ENCODE results near the gene FILIP1L. TPM values are rescaled to one million over a fixed set of nuclear protein-coding genes. Genes with fewer than 3 reads are reported as not detected.

The FILIP1L gene
- total RNA-seq, 1 donor from 2014 or later: 19.4 TPM

DNA sequence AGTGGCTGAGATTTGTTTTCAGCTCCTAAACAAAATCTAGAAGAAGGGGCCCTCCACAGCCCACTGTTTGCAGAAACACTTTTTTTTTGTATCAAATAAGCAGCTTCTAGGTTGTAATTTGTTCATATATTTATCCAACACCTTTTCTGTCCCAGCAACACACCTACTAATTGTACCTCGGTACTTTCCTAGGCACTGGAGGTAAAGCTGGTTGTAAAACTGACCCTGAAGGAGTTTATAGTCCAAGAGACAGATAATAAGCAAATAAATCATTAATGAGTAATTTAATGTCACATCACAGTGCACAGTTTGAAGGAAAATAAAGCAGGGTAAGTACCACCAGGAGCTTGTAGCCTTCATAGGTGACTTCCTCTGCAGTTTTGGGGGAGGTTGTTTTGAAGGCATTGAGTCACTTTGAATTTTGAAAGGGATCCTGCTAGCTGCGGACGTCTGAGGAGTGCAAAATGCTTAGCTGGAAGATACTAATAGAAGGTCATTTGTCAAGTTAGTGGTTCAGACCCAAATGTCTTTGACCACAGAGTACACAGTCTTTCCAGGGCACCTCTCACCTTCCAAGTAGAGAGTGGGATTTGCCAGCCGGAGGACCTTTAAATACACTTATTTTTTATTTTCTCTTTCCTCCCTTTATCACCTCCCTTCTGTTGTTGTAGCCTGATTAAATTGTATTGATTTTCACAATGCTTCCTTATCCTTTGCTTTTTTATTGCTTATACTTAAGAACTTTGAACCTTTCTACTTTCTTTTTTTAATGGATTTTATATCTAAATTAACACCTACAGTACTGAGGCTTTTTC is 242.9 kb downstream of the FILIP1L start:
- Mint-ChIP-seq H3K36me3 (ENCODE audit: insufficient read depth) (peaks cover 4% of the 10 kb centered on the region), H3K27me3 (no peaks in the 10 kb centered on the region), H3K9me3 (ENCODE audit: low read depth) (no peaks in the 10 kb centered on the region), H3K4me3 (ENCODE audit: low read depth) (peak overlapping the region; percentile 36), H3K4me1 (ENCODE audit: low read depth) (peaks cover 43% of the 10 kb centered on the region), H3K27ac (peak overlapping the region; percentile 83)
- no peak for DNase-seq (ENCODE audit: low spot score, unreplicated experiment)
- TF ChIP-seq, protein P1, sequence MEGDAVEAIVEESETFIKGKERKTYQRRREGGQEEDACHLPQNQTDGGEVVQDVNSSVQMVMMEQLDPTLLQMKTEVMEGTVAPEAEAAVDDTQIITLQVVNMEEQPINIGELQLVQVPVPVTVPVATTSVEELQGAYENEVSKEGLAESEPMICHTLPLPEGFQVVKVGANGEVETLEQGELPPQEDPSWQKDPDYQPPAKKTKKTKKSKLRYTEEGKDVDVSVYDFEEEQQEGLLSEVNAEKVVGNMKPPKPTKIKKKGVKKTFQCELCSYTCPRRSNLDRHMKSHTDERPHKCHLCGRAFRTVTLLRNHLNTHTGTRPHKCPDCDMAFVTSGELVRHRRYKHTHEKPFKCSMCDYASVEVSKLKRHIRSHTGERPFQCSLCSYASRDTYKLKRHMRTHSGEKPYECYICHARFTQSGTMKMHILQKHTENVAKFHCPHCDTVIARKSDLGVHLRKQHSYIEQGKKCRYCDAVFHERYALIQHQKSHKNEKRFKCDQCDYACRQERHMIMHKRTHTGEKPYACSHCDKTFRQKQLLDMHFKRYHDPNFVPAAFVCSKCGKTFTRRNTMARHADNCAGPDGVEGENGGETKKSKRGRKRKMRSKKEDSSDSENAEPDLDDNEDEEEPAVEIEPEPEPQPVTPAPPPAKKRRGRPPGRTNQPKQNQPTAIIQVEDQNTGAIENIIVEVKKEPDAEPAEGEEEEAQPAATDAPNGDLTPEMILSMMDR (IDR thresholded peaks at IDR 0.05; ENCODE audit: unreplicated experiment): no peak

DNA sequence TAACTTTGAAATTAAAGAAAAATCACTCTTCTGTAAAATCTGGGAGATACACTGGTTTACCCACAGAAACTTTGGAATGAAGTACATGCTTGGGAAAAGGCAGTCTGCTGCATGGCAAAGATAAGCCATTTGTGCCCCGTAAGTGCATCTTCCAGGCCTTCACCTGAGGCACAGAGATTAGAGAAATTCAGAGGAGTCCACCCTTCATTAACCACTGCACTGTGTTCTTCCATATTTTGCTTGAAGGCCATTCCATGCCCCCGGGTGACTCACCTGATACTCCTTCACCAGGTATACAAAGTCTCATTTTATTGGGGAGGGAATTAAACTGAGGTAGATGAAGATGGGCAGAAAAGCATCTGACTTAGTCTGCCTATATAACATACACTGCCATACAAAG is 243.6 kb downstream of the FILIP1L start:
- no peaks in the 10 kb centered on the region for H3K27me3 Mint-ChIP-seq
- H3K27ac Mint-ChIP-seq: no peak overlapping the region
- H3K4me1 Mint-ChIP-seq (ENCODE audit: low read depth): peaks cover 43% of the 10 kb centered on the region
- no peak for DNase-seq (ENCODE audit: low spot score, unreplicated experiment)
- TF ChIP-seq, protein P1 (IDR thresholded peaks at IDR 0.05; ENCODE audit: unreplicated experiment): no peak
- peaks cover 7% of the 10 kb centered on the region for H3K36me3 Mint-ChIP-seq (ENCODE audit: insufficient read depth)
- no peak overlapping the region for H3K4me3 Mint-ChIP-seq (ENCODE audit: low read depth)
- no peaks in the 10 kb centered on the region for H3K9me3 Mint-ChIP-seq (ENCODE audit: low read depth)

DNA sequence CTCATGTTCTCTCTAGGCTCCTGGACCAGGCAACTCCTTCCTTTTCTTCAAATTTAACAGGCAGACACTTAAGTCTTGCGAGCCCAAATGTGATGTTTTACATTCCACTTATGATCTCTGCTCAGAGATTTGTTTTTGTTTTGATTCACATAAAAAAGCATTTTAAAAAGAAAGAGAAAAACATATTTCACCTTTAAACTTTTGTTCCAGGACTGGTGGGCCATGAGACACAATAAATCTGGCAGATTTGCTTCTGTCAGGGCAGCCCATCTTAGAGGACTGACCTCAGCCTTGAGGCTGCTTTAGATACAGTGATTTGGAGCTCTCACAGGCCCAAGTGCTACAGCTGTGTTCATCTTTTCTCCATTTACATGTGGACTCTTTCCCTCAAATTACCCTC is 244.7 kb downstream of the FILIP1L start:
- DNase-seq (ENCODE audit: low spot score, unreplicated experiment): no peak

DNA sequence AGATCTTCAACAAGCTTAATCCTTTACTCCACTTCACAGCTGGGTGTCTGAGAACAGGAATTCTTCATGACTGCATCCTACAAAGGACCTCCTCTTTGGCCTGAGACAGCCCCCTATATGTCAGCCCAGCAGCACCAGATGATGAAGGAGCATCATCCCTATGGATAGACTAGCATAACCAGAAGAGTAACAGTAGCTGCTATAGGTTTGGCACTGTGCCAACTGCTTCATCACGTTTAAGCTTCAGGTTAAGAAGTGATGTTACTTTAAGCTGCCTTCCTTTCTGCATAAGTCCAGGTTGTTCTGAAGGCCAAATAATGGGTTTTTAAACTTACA is 246.0 kb downstream of the FILIP1L start:
- no peaks in the 10 kb centered on the region for H3K9me3 Mint-ChIP-seq (ENCODE audit: low read depth)
- no peak overlapping the region for H3K27ac Mint-ChIP-seq
- H3K36me3 Mint-ChIP-seq (ENCODE audit: insufficient read depth): peaks cover 16% of the 10 kb centered on the region
- no peak overlapping the region for H3K4me3 Mint-ChIP-seq (ENCODE audit: low read depth)
- peaks cover 27% of the 10 kb centered on the region for H3K4me1 Mint-ChIP-seq (ENCODE audit: low read depth)
- H3K27me3 Mint-ChIP-seq: no peaks in the 10 kb centered on the region
- TF ChIP-seq, protein P1 (IDR thresholded peaks at IDR 0.05; ENCODE audit: unreplicated experiment): no peak
- DNase-seq (ENCODE audit: low spot score, unreplicated experiment): no peak

More for the DNA sequence above, 244.7 kb downstream of the FILIP1L start:
- no peak overlapping the region for H3K4me3 Mint-ChIP-seq (ENCODE audit: low read depth)
- no peaks in the 10 kb centered on the region for H3K27me3 Mint-ChIP-seq
- no peak overlapping the region for H3K27ac Mint-ChIP-seq
- H3K4me1 Mint-ChIP-seq (ENCODE audit: low read depth): peaks cover 37% of the 10 kb centered on the region
- peaks cover 7% of the 10 kb centered on the region for H3K36me3 Mint-ChIP-seq (ENCODE audit: insufficient read depth)
- TF ChIP-seq, protein P1 (IDR thresholded peaks at IDR 0.05; ENCODE audit: unreplicated experiment): no peak
- H3K9me3 Mint-ChIP-seq (ENCODE audit: low read depth): no peaks in the 10 kb centered on the region

DNA sequence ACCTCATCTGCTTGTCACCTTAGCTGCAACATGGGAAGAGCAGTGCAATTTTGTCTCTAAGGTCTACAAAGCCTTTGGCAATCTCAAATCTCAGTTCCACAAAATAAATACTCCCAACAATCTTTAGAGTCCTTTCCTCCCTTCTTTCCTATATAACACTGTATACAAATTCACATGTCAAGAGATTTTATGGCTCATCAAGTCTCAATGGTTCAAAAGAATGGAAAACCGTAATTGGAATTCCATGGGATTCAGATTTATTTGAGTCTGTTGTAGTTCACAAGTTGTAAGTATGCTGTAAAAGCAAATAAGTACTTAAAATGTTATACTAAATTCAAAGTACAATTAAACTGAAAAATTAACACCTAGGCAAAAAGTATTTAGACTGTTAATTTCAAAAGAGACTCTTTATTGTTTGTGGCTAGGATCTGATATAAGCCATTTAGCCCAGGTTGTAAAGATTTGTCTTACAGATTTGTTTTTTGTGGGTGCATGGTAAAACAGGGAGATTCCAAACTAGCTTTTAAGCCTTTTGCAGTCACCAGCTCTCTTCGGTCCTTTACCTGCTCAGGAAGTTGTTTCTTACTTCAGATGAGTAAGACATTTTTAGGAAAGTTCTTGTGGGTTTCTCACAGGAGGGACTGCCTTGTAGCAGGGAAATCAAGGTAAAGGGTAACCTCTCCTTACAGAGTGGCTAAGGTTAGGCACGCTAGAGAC is 246.5 kb downstream of the FILIP1L start:
- Mint-ChIP-seq H3K27me3 (no peaks in the 10 kb centered on the region), H3K4me1 (ENCODE audit: low read depth) (peaks cover 26% of the 10 kb centered on the region), H3K4me3 (ENCODE audit: low read depth) (no peak overlapping the region), H3K9me3 (ENCODE audit: low read depth) (no peaks in the 10 kb centered on the region), H3K27ac (no peak overlapping the region), H3K36me3 (ENCODE audit: insufficient read depth) (peaks cover 19% of the 10 kb centered on the region)
- no peak for DNase-seq (ENCODE audit: low spot score, unreplicated experiment)
- TF ChIP-seq, protein P1 (IDR thresholded peaks at IDR 0.05; ENCODE audit: unreplicated experiment): no peak

Data from progenitor cell of endocrine pancreas (in vitro differentiated cells).